ENCODE data around the gene PLCXD1.
"Not testable (repeated sequence)": the region's sequence is repeated elsewhere in the genome, so short reads cannot be mapped to it uniquely, and the experiment has no call there.

The PLCXD1 gene

GRCh38 chrX:350148-350533 lies 69.0 kb downstream of the PLCXD1 start:
- no peak for DNase-seq (ENCODE audit: low read depth, low spot score)

GRCh38 chrX:350534-351323 lies 69.5 kb downstream of the PLCXD1 start:
- no peak for DNase-seq (ENCODE audit: low read depth, low spot score)

GRCh38 chrX:351324-351641 lies 70.1 kb downstream of the PLCXD1 start:
- DNase-seq (ENCODE audit: low read depth, low spot score) = not testable (repeated sequence)

- no peak for DNase-seq (ENCODE audit: low read depth, low spot score)
These were observed 70.6 kb downstream of the PLCXD1 start for GRCh38 chrX:351736-352135.

GRCh38 chrX:352181-352580 lies 71.0 kb downstream of the PLCXD1 start:
- DNase-seq (ENCODE audit: low read depth, low spot score) = no peak

GRCh38 chrX:352582-353314 lies 71.6 kb downstream of the PLCXD1 start:
- no peak for DNase-seq (ENCODE audit: low read depth, low spot score)
